HG02885 (cell line): ENCODE results near the gene MAPKAPK3.

ENCODE experiments used
- ATAC-seq: cut with Tn5 transposase; IDR thresholded peaks from one replicate; pipeline ENCODE4 v1.9.1; 2021; ENCODE audit warnings: mild to moderate bottlenecking; ENCODE audit not compliant: unreplicated experiment, poor library complexity

Gene MAPKAPK3

GRCh38 chr3:50617096-50617791 lies at the start of gene MAPKAPK3:
Gene MAPKAPK3, plus strand, starts transcription at chr3:50617151. Its CDS starts 415 bp downstream, at chr3:50617566.
- peak; percentile 21 for ATAC-seq

GRCh38 chr3:50567386-50568167 lies 49.4 kb upstream of the MAPKAPK3 start, which contains the start of gene C3orf18:
Gene C3orf18, minus strand, starts transcription at chr3:50567747. Its CDS starts 2,048 bp downstream, at chr3:50565699.
- peak; percentile 81 for ATAC-seq

GRCh38 chr3:50568947-50569749 lies 47.8 kb upstream of the MAPKAPK3 start, which contains the start of gene HEMK1:
Gene HEMK1, plus strand, starts transcription at chr3:50569522. Its CDS starts 1,583 bp downstream, at chr3:50571105.
- ATAC-seq, result peak; percentile 68

DNA sequence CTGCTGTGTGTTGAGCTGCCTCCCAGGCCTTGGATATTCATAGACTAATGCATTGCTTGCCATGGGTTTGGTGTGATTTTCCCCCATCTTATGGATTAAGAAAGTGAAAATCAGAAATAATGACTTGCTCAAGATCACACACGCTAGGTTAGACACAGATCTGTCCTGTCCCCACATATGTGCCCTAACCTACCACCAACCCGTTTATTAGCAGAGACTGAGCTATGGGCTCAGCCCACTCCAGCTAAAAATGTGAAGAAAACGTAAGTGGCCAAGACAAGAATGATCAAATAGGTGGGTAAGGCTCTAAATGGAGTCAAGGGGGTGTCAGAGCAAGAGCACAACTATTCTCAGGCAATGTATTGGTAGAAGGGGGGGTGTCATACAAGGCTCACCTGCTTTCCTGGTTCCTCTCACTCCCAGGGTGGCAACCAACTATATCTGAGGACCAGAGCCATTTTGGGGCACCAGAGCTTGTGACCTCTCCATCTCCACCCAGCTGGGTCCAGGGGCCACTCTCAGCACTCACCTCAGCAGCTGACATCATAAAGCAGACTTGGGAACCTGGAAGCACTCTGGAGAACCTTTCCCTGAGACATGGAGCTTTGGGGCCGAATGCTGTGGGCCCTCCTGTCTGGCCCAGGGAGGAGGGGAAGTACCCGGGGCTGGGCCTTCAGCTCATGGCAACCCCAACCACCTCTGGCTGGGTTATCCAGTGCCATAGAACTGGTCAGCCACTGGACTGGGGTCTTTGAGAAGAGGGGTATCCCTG lies 46.3 kb upstream of the MAPKAPK3 start:
- ATAC-seq, result no peak

GRCh38 chr3:50571486-50571885 lies 45.5 kb upstream of the MAPKAPK3 start:
- ATAC-seq, result no peak

GRCh38 chr3:50572158-50572557 lies 44.8 kb upstream of the MAPKAPK3 start:
- ATAC-seq, result peak; percentile 26

GRCh38 chr3:50572801-50573371 lies 44.1 kb upstream of the MAPKAPK3 start:
- no peak for ATAC-seq

DNA sequence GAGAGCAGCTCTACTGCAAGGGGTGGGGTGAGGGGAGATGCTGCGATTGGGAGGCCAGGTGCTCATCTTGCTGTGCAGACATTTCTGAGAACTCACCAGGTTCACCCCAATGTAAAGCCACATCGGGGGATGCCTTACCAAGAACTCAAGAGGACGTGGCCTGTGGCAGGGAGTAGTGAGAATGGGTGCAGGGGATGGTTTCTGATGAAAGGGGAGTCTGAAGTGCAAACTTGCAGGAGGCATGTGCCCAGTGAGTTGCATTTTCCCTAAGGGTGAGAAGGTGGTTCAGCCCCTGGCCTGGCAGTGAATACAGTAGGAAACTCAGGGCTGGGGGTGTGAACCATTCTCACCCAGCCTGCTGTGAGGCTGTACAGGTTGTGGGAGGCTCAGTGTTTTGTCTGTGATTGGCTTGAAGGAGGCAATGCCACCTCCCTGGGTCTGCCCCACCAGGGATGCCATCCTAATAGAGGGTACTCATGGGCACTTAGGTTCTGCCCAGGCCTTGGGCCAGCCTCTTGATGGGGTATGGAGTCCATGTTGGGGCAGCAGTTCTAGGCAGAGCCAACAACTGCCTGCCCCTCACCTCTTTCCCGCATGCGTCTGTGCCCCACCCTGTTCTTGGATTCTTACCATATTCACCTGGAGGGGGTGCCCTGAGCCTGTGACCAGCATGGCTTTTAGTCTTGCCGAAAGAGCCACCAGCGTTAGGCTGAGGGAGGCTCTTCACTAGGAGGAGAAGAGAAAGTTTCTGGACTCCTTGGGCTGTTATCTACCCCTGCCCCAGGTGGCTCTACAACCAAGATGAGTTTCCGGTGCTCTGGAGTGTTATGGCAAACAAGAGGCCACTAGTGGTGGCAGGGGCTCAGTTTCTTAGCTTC lies 43.1 kb upstream of the MAPKAPK3 start:
- ATAC-seq, result no peak

DNA sequence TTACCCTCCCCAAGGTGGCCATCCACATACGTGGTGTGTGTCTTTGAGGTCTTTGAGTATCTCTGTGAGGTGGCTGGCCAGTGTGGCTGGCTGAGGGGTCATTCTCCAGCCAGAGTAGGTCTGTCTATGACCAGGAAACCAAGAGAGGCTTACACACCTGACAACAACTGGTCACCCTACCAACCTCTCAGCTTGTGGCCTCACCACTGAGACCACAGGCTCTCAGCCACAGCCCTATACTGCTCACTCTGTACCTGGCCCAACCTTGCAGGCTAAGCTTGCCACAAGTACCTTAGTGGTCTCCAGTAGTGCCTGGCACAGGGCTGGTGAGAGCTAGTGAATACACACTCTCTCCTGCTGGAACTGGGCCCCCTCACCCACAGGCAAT lies 42.5 kb upstream of the MAPKAPK3 start:
- no peak for ATAC-seq

GRCh38 chr3:50575372-50575771 lies 41.6 kb upstream of the MAPKAPK3 start:
- no peak for ATAC-seq

GRCh38 chr3:50577348-50577747 lies 39.6 kb upstream of the MAPKAPK3 start:
- ATAC-seq, result no peak

DNA sequence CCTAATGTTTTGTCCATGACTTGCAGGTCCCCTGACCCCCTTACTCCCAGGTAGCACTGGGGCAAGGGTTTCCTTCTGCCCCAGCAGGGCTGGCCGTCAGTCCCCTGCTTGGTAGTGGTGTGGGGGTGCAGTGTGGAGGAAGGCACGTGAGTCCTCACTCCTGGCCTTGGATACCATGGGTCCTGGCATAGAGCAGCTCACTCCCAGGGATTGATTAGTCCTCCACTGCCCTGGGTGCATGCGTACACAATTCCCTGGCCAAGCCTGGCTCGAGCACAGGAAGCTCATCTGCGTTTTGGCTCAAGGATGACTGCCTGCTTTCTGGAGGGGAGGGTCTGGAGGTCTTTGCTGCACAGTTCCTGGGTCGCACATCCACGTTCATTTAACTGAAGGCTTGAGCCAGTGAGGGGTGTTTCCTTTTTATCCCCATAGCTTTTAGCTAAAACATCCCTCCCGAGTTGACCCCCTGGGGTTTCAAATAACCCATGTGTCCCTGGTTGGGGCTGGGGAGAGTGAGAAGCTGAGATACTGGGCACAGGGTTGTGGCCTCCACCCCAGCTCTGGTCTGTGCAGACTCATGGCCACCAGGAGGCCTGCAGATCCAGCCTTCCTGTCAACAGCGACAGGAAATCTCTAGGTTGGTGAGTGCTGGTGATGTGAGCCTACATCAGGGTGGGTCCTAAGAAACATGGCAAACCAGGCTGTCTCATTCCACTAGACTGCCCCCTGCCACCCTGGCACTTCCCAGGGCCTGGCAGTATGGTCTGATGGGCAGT lies 36.1 kb upstream of the MAPKAPK3 start:
- no peak for ATAC-seq

- ATAC-seq, result no peak
These were observed 35.5 kb upstream of the MAPKAPK3 start for GRCh38 chr3:50581459-50581842.

DNA sequence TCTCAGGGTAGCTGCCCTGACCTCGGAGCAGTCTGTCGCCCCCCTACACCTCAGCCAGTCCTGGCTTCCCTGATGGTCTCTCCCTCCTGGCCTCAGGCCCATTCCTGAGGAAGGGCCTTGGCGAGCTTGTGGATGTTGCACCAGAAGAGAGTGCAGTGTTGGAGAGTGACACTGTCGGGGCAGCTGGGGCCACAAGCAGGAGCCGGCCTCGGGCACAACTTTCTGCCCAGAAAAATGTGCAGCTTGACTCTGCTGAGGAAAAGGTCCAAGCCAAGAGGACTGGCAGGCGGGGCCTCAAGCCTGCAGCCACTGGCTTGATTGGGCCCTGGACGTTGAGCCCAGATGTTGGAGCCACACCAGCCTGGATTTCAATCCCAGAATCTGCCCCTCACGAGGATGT lies 34.9 kb upstream of the MAPKAPK3 start:
- no peak for ATAC-seq

DNA sequence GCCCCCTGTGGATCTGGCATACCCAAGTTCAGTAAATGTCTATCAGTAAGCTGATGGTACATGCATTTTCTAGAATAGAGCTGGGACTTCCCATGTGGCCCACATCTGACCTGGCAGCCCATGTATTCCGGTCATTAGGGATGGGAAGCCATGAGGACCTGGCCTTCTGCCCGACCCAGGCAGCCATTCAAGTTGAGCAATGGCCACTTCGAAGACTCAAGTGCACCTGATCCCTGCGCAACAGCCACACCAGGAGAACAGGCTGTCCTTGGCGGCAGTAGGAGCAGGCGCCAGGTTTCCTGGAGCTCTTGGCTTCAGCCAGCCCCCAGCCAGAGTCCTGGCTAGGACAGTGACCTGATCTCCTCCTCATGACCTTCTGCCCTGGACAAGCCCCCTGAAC lies 33.1 kb upstream of the MAPKAPK3 start:
- ATAC-seq, result no peak

GRCh38 chr3:50584391-50584790 lies 32.6 kb upstream of the MAPKAPK3 start:
- ATAC-seq, result no peak

- ATAC-seq, result no peak
These were observed 30.8 kb upstream of the MAPKAPK3 start for GRCh38 chr3:50585919-50586762.
